Hematopoietic multipotent progenitor cell (in vitro differentiated cells): ENCODE results near the gene DMAC2L. TPM values are rescaled to one million over a fixed set of nuclear protein-coding genes. Genes with fewer than 3 reads are reported as not detected.
"Not testable (repeated sequence)": the region's sequence is repeated elsewhere in the genome, so short reads cannot be mapped to it uniquely, and the experiment has no call there.

Source experiments
- DNase-seq, 3 donors: peaks; one replicate each; pipeline ENCODE4 v3.0.0-alpha.2; 2011 to 2015; ENCODE audit warnings: low read depth in 2 of 3, low spot score in 2 of 3
- total RNA-seq: library from RNA; depleted of rRNA; stranded (reverse); fragments of >200 nt; gene quantifications from one replicate; pipeline ENCODE4 v1.2.3, GENCODE V29; 2012

DMAC2L gene, protein sequence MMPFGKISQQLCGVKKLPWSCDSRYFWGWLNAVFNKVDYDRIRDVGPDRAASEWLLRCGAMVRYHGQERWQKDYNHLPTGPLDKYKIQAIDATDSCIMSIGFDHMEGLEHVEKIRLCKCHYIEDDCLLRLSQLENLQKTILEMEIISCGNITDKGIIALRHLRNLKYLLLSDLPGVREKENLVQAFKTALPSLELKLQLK
- 16.7 TPM for total RNA-seq

DNA sequence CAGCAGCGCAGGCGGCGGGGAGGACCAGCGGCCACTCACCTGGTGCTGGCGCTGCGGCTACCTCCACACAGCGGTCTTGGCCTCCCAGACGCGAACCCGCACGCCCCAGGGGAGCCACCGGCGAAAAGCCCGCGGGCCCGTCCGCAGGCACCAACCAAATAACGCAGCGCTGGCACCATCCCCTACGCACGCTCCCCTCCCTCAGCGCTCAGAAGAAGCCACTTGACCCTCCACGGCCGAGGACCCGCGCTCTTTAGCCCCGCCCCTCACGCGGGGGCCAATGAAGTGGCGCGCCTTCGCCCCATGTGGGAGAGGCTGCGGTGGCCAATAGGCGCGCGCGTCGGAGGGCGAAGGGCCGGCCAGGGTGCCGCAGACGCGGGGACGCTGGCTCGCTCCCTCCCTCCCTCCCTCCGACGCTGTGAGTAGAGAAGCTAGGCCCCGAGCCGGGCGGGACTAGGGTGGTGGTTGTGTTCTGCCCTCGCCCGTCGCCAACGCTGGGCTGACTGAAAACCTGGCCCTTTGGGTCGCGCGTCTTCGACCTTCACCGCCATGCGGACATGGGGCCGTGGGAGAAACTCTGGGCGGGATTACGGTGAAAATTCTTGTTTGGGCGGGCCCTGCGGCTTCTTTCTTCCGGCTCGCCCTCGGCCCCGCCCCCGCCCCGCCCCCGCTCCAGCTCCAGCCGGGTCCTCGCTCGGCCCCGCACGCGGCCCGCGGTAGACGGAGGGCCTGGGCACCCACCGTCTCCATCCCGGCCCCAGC is at the start of gene DMAC2L, which contains the start of gene L2HGDH:
Gene DMAC2L, plus strand, starts transcription at position 353 of the 762 bp plus-strand sequence. CDS start 9,164 bp downstream, outside the sequence.
Gene L2HGDH, minus strand, starts transcription at position 258 of the 762 bp plus-strand sequence. Its CDS starts 79 bp downstream, at position 179.
- peak; percentile 79 to 95 (median 94) for DNase-seq

DNA sequence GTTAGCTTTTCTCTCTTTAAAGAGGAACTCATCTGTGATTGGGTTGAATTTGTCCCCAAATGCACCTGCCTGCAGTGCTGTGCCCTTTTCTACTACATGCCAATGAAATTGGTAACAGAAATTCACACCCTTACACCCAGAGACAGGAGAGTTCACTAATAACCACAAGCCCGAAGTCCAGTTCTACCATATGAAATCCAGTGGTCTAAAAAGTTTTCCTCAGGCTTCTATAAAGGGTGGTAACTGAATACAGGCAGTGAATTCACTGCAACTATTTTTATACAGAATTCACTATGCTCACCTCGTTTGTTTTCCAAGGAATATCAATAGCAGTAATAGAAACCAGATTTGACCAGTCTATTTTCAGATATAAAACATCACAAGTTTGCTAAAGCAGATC is 49.3 kb upstream of the DMAC2L start:
- DNase-seq, result no peak

DNA sequence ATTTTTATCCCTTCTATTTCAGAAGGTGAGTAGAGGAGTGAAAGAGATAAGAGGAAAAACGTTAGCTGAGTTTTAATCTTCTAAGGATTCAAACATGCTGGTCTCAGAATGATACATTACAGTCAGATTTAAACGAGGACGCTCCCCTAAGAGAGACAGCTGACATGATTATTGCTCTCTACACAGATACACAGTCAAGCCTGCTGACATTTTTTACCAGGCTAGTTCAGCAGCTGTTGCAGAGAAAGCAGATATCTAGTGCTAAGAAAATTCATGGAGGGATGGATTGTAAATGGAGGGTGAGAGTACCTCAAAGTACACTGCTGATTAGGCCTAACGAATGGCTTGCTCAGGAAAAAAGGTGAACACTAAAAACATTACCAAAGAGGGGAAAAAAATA is 48.8 kb upstream of the DMAC2L start:
- no peak for DNase-seq

DNA sequence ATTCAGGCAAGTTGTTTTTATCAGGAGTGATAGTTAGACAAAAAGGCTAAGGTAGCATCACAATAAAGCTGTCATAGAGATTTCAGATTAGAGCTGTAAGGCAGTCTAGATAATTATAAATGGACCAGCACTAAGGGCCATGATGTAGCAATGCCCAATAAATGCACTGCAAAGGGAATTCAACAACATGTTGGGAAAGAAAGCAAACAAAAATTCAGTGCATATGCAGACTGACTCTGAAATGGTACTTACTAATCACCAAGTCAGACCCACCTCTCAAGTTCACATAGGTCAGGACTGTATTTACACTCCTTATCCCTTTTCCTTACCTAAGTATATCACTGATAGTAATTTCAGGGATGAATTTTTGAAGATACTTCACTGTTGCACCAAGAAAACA is 47.1 kb upstream of the DMAC2L start:
- DNase-seq, result no peak

DNA sequence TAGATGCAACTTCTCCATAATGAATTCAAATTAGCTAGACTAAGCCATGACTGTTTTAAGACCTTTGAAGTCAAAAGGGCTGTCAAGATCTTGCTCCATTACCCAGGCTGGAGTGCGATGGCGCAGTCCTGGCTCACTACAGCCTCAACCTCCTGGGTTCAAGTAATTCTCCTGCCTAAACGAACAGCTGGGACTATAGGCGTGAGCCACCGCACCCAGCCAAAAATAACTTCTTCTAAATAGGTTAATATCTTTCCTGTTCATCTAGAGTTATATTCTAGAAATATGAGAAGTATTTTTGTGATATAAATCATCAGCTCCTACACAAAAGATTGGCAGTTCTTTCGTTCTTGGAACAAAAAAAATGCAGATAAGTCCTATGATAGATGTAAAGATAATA is 41.2 kb upstream of the DMAC2L start:
- no peak for DNase-seq

DNA sequence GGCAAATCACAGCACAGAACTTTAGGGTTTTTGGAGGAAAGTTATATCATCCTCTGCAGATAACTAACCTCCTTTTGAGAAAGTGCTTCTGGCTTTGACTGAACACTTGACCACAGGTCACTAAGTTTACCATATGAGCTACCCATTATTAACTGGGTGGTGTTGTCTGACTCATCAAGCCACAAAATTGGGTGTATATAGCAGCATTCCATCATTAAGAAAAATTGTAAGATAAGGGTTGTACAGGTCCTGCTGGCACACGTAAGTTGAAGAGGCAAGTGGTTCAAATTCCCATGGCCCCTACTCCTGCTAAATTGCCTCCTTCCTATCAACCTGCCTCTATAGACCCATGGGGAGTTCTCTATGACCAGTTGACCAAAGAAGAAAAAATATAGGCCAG is 39.6 kb upstream of the DMAC2L start:
- no peak for DNase-seq

DNA sequence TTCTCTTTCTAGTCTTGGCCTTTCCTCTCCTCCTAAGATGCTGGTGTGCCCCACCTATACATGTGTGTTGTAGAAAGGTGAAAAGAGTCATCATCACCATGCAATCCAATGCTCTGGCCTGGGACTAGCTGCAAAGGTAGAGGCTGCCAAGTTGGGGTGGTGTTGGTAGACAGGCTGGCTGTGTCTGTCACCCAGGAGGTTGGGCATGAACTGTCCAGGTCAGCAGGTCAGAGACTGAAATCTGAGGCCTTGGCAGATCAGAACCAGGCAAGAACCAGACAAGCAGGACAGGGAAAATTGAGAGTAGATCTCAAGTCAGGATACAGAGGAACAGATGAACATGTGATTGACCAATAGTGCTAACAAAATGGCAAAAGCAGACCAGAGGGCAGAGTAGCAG is 26.3 kb upstream of the DMAC2L start:
- DNase-seq, result no peak

DNA sequence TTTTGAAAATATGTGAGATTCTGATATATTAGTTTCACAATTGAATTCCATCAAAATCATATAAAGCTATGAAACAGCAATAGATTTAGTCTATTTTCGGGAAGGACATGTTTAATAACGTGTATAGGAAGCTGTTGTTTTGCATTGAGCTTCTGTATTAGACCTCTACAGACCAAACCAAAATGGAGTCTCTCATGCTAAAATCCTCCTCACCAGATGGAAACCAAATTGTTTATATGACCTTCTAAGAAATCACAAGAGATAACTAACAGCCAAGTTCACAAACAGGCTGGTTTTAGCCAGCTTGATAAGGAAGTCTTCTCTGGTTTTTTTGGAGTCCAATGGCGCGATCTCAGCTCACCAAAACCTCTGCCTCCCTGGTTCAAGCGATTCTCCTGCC is 24.0 kb upstream of the DMAC2L start:
- no peak for DNase-seq

DNA sequence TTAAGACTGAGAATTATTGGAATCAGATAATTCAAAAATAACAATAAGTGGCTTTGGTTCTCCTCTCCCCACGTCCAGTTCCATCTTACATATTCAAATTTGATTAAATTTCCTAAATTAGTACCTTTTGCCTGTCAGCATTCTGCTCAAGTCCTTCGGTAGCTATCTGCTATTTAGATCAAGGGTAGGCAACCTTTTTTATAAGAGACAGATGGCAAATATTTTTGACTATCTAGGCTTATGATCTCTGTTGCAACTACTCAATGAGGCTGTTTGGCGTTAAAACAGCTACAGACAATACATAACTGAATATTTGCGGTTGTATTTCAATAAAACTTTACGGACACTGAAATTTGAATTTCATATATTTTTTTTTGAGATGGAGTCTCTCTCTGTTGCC is 21.8 kb upstream of the DMAC2L start:
- DNase-seq, result no peak

DNA sequence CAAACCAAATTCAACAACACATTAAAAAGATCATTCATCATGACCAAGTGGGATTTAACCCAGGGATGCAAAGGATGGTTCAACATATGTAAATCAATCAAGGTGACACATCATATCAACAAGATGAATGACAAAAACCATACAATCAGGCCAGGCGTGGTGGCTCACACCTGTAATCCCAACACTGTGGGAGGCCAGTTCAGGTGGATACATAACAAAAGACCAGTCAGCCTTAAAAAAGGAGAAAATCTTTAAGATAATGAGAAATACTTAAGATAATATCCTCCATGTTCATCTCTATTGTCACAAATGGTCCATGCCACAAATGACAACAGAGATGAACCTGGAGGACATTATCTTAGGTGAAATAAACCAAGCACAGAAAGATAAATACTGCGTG is 12.5 kb upstream of the DMAC2L start:
- DNase-seq, result no peak

DNA sequence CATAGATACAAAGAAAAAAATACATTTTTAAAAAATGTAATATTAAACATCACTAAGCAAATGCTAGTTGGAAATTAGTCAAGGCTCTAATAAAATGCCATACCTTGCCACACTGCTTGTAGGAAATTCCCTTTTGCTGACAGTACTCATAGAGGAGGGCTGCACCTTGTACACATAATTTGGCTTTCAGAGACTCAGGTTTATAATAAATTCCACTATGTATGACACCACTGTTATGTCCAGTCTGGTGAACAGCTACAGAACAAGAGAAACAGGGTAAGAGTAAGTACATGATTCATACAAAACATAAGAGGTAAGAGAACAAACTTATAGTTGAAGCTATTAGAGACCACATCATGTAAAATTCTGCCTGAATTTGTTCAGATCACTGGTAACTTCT is 10.2 kb upstream of the DMAC2L start:
- no peak for DNase-seq

DNA sequence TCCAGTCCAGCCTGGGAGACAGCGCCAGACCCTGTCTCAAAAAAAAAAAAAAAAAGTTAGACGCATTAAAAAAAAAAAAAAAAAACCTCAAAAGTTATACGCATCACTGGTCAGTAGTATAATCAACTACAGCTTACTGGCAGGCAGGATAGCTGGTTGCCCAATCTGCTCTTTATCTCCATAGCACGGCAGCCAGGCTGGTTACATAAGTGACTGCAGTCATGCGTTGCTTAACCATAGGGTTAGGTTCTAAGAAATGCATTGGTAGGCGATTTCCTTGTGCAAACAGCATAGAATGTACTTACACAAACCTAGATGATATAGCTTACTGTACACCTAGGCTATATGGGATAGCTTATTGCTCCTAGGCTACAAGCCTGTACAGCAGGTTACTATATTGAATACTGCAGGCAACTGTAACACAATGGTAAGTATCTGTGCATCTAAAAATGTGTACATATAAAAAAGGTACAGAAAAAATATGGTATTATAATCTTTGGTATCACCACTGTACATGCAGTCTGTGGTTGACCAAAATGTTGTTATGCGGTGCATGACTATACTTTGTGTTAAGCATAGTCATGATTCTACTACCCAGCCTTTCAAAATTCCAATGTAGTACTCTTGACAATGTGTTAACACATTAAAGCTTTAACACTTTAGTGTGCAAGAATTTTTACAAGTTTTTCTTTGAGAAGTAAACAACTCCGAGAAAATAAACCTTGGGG is 8.2 kb upstream of the DMAC2L start:
- DNase-seq, result peak in 2 of 3 donors; percentile 14 to 17

DNA sequence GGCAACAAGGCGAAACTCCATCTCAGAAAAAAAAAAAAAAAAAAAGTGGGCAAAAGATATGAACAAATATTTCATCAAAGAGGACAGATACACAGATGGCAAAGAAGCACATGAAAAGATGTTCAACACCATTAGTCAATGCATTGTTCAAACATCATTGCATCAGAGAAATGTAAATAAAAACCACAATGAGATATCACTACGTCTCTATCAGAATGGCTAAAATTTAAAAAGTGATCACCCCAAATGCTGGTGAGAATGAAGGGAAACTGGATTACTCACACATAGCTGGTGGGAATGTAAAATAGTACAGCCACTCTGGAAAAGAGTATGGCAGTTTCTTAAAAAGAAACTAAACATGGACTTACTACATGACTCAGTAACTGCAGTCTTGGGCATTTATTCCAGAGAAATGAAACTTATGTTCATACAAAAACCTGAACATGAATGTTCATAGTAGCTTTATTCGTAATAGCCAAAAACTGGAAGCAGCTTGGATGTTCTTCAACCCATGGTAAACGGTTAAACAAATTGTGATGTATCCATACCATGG is 3.7 kb upstream of the DMAC2L start:
- DNase-seq, result no peak

DNA sequence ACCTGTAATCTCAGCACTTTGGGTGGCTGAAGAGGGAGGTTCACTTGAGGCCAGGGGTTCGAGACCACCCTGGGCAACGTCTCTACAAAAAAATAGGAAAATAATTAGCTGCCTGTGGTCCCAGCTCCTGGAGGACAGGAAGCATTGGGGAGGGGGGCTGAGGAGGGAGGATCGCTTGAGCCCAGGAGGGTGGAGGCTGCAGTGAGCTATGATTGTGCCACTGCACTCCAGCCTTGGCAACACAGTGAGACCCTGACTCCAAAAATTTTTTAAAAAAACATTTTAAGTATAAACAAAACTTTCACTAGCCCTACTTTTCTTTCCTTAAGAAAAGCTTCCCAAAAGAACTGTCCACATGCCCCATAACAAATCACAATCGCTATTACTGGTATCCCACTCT is 1.7 kb upstream of the DMAC2L start:
- no peak for DNase-seq

DNA sequence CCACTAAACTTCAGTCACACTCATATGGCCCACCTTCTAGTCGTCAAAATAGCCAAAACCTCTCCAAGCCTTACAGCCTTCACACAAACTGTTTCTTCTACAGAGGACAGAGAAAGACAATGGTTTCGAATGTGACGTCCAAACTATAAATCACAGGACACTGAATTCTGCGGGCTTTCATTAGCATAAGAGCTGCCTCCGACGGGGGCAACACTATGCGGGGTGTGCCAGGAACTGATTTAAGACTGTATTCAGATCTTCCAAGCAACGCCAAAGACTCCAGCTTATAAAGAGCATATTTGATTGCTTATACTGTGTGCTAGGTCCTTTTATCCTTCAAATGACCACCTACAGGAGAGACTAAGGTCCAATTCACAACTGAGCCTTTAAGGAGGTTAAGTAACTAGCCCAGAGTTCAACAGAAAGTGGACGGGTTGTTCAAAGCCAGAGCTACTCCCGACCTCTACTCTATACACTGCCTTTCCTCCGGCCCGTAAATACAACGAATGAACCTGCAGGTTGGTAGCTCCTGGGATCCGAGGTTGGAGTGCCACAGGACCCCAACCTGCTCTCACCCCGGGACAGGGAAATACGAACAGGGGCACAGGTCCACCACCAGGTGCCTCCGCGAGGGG is 670 bp upstream of the DMAC2L start:
- DNase-seq, result no peak

DNA sequence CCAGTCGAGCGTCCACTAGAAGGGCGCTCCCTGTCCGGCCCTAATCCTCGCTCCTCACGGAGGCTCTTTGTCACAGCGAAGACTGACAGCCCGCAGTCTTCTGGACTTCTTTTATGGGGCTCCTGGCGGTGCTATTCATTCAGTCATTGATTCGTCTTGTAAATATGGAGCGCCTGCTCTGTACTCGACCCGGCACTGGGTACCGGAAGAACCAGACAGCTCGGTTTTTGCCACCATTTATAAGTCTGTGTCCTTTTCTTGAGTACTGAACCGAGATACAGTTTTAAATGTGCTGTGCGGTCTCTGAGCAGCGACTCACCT is 570 bp downstream of the DMAC2L start:
- DNase-seq, result no peak

DNA sequence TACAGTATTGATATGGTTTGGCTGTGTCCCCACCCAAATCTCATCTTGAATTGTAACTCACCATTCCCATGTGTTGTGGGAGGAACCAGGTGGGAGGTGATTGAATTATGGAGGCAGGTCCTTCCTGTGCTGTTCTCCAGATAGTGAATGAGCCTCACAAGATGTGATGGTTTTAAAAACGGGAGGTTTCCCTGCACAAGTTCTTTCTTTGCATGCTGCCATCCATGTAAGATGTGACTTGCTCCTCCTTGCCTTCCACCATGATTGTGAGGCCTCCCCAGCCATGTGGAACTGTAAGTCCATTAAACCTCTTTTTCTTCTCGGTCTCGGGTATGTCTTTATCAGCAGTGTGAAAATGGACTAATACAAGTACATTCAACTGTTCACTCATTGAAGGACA is 2.0 kb downstream of the DMAC2L start:
- DNase-seq, result not testable (repeated sequence)

DNA sequence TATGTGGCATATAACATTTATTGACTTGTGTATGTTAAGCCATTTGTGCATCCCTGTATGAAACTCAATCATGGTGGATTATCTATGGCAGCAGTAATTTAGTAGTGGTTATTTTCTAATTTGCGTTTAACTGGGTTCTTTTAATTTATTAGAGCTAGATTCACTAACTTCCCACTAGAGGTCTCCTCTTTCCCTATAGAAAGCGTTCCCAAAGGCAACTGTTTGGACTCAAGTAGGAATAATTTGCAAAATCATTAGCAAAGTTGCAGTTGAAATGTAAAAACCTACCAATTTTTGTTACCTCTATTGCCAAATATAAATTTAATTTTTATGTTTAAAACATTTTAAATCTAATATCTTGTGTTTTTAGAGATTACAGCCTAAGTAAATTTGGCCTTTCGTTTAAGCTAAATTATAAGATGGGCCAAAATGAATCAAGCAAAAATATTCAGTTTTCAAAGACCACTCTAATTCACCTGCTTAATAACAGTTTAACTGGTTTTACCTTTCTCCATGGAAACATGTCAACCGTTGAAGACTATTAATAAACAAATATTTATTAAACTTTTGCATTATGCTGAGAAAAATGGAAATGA is 6.0 kb downstream of the DMAC2L start:
- DNase-seq, result peak in 1 of 3 donors; percentile 33

DNA sequence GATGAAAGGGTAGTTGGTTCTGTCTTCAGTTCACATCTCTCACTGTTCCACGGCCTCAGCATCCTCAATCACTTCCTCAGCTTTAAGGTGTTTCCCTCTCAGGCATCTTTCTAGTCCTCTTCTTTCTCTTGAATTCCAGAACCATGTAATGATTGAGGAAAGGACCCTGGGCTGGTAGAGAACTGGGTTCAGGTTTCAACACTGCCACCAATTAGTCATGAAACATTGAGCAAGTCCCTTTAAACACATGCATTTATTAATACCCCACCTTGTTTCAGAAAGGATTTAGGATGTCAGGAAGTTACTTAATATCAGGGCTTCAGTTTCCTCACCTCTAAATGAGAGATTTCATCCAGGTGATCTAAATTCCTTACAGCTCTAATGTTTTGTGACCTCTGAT is 7.2 kb downstream of the DMAC2L start:
- DNase-seq, result no peak

DNA sequence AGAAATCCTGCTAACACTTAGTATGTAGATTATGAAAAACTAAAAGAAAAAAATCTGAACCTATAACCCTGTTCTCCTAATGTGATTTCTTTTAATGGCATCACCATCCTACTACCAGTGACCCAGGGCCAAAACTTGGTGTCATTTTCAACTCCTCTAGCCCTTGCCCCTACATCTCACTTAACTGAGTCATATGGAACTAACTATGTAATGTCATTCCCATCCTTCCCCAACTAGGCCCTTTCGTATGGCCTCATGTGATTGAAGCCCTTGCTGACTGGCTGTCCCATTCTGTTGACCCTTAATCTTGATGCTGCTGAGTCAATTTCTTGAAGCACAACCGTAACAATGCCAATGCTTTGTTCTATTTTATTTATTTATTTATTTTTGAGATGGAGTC is 7.6 kb downstream of the DMAC2L start:
- no peak for DNase-seq

DNA sequence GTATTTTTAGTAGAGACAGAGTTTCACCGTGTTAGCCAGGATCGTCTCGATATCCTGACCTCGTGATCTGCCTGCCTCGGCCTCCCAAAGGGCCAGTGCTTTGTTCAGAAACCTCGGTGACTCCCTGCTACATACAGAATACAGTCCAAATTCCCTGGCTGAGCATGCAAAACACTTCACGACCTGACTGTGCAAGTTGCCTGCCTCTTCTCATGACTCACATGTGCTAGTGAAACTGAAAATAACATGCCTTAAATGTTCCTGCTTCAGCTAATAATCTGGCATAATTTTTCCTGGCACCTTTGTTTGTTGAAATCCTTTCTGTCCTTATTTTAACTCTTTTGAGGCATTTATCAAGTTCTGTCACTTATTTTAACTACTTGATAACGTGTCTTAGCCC is 8.2 kb downstream of the DMAC2L start:
- DNase-seq, result no peak
